HL-60 (cell line): ENCODE measurements around the gene PIP5K1B.

Experiments used
- GABPA ChIP-seq: IDR thresholded peaks from 2 replicates; pipeline ENCODE4 v1.6.1; 2012; ENCODE audit warnings: low read depth
- POLR2AphosphoS5 ChIP-seq: IDR thresholded peaks from 2 replicates; pipeline ENCODE4 v1.6.1; 2012; ENCODE audit warnings: low read depth
- SPI1 ChIP-seq: IDR thresholded peaks from 2 replicates; pipeline ENCODE4 v1.6.1; 2012; ENCODE audit warnings: low read depth, mild to moderate bottlenecking, borderline replicate concordance
- TF ChIP-seq, protein P1 (sequence below): IDR thresholded peaks from one replicate; pipeline ENCODE4 v1.5.1; 2011; ENCODE audit warnings: low read length, control low read depth, inconsistent platforms; ENCODE audit not compliant: insufficient read depth
- TF ChIP-seq, protein P2 (sequence below): IDR thresholded peaks from 2 replicates; pipeline ENCODE4 v1.6.1; 2012; ENCODE audit warnings: low read depth; ENCODE audit not compliant: insufficient replicate concordance

DNA sequence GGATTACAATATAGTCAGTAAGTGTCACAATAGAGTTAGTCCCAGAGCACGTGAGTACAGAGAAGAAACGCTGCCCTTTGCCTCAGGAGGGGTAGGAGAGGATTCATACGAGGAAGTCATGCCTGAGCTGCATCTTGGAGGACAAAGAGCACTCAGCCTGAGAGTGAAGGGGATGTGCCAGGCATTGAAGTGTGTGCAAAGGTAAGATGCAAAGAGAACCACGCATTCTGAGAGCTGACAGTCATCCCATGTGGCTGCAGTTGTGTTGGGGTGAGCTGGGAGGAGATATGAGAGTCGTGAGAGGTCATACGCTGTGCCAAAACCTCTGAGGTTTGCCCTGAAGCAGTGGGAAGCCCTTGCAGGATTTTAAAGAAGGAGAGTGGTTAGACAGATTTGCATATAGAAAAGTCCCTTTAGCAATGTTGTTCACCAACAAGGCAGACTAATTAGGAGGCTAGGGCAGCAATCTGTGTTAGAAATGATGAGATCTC lies 97.5 kb downstream of the PIP5K1B start:
- TF ChIP-seq, protein P1, sequence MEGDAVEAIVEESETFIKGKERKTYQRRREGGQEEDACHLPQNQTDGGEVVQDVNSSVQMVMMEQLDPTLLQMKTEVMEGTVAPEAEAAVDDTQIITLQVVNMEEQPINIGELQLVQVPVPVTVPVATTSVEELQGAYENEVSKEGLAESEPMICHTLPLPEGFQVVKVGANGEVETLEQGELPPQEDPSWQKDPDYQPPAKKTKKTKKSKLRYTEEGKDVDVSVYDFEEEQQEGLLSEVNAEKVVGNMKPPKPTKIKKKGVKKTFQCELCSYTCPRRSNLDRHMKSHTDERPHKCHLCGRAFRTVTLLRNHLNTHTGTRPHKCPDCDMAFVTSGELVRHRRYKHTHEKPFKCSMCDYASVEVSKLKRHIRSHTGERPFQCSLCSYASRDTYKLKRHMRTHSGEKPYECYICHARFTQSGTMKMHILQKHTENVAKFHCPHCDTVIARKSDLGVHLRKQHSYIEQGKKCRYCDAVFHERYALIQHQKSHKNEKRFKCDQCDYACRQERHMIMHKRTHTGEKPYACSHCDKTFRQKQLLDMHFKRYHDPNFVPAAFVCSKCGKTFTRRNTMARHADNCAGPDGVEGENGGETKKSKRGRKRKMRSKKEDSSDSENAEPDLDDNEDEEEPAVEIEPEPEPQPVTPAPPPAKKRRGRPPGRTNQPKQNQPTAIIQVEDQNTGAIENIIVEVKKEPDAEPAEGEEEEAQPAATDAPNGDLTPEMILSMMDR, result no peak
- no peak for TF ChIP-seq POLR2AphosphoS5
- TF ChIP-seq SPI1, result no peak
- TF ChIP-seq, protein P2, sequence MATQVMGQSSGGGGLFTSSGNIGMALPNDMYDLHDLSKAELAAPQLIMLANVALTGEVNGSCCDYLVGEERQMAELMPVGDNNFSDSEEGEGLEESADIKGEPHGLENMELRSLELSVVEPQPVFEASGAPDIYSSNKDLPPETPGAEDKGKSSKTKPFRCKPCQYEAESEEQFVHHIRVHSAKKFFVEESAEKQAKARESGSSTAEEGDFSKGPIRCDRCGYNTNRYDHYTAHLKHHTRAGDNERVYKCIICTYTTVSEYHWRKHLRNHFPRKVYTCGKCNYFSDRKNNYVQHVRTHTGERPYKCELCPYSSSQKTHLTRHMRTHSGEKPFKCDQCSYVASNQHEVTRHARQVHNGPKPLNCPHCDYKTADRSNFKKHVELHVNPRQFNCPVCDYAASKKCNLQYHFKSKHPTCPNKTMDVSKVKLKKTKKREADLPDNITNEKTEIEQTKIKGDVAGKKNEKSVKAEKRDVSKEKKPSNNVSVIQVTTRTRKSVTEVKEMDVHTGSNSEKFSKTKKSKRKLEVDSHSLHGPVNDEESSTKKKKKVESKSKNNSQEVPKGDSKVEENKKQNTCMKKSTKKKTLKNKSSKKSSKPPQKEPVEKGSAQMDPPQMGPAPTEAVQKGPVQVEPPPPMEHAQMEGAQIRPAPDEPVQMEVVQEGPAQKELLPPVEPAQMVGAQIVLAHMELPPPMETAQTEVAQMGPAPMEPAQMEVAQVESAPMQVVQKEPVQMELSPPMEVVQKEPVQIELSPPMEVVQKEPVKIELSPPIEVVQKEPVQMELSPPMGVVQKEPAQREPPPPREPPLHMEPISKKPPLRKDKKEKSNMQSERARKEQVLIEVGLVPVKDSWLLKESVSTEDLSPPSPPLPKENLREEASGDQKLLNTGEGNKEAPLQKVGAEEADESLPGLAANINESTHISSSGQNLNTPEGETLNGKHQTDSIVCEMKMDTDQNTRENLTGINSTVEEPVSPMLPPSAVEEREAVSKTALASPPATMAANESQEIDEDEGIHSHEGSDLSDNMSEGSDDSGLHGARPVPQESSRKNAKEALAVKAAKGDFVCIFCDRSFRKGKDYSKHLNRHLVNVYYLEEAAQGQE, result no peak
- TF ChIP-seq GABPA, result no peak
